PC-9 (cell line): Measurements from ENCODE around the gene SMG6.

Source experiments
- EZH2 ChIP-seq: fragments of 200-600 bp; sonication (generic); IDR thresholded peaks from 2 replicates; pipeline ENCODE4 v1.8.0; 2017; ENCODE audit warnings: antibody characterized with exemption, low read depth
- TF ChIP-seq, protein P1 (sequence below): fragments of 200-600 bp; sonication (generic); conservative IDR thresholded peaks from 2 replicates; pipeline ENCODE4 v1.6.1; 2017; ENCODE audit warnings: mixed run types, antibody characterized with exemption, mild to moderate bottlenecking, moderate library complexity

DNA sequence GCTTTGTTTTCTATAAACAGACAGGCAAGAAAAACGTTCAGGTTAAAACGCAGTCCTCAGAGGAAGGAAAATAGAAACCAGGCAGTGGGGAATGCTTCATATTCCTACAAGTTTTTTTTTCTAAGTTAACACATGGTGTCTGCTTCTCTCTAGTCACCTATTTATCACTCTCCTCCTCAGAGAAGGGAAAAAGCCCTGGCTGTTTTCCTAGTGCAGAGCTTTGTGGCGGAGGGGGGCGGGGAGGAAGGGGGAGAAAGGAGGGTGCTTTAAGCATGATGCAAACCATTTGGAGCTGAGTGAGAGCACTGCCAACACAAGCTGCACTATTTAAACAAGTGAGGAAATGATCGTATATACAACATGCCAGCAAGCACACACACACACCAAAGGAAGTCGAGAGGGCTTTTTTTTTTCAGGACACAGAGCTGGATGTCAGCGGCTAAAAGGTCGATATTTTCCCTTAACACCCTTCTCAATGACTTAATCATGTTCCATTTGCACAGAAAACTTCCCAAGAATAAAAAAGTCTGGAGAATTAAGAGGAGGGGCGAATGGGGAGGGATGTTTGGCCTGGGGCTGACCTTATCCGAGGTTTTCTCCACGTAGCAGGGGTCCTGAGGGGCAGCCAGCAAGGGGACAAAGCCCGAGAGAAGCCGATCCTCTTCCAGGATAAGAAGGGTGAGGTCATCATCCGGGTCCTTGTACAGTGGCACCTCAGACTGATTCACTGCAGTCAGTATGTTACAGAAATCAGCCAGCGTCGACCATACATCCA lies 131.3 kb downstream of the SMG6 start:
- TF ChIP-seq, protein P1, sequence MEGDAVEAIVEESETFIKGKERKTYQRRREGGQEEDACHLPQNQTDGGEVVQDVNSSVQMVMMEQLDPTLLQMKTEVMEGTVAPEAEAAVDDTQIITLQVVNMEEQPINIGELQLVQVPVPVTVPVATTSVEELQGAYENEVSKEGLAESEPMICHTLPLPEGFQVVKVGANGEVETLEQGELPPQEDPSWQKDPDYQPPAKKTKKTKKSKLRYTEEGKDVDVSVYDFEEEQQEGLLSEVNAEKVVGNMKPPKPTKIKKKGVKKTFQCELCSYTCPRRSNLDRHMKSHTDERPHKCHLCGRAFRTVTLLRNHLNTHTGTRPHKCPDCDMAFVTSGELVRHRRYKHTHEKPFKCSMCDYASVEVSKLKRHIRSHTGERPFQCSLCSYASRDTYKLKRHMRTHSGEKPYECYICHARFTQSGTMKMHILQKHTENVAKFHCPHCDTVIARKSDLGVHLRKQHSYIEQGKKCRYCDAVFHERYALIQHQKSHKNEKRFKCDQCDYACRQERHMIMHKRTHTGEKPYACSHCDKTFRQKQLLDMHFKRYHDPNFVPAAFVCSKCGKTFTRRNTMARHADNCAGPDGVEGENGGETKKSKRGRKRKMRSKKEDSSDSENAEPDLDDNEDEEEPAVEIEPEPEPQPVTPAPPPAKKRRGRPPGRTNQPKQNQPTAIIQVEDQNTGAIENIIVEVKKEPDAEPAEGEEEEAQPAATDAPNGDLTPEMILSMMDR = no peak
- no peak for TF ChIP-seq EZH2
